ENCODE measurements around the gene CCDC7.
"Not testable (repeated sequence)": the region's sequence is repeated elsewhere in the genome, so short reads cannot be mapped to it uniquely, and the experiment has no call there.

Gene CCDC7

DNA sequence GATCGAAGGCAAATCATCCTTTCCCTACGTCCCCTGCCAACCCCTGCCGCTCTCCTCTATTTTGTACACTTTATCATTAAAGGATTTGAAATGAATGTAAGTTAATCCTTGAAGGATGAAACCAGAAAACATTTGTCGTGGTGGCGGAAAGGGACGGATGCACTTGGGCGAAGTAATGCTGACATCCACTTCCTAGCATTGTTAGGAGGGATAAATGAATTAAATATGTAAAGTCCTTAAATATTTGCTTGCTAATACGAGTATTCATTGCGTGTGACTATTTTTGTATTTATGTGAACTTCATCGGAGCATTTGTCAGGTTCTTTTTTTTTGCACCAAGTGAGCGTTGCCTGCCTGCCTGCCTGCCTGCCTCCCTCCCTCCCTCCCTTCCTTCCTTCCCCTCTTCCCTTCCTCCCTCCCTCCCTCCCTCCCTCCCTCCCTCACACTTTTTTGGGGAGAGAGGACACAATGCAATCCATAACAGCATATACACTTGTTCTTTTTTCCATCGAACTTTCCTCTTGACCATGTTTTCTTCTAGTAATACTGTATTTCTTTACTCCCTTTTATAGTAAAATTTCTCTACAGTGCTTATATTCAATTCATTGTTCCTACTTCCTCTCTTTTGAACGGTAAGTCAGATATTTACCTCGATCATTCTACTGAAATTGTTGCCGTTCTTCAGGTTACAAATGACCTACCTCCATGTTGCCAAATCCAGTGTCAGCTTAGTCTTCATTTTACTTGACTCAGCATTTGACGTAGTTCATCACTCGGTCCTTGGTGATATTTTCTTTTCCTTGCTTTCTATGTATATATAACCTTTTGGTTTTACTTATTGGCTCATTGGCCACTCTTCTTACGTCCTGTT lies 831 bp downstream of the CCDC7 start:
- in situ Hi-C loops (cut with HindIII; ENCODE audit: low sequenced_read_pairs), result no loop called here

DNA sequence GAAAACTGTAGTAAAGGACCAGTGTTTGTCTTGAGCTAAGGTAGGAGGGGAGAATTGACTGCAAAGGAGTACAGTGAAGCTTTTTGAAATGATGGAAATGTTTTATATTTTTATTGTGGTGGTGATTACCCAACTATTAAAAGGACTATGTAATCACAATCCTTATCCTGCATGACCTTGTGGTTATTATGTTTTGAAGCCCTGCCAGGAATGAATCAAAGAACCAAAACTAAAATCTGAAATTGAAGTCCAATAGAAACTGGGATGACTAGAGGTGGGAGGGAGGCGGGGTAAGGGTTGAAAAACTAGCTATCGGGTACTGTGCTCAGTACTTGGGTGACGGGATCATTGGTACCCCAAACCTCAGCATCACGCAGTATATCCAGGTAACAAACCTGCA lies 8.2 kb downstream of the CCDC7 start:
- in situ Hi-C loops (cut with HindIII; ENCODE audit: low sequenced_read_pairs), result no loop called here

- in situ Hi-C loops (cut with HindIII; ENCODE audit: low sequenced_read_pairs), result no loop called here
Observed at GRCh38 chr10:32459051-32459698, 13.2 kb downstream of the CCDC7 start.

DNA sequence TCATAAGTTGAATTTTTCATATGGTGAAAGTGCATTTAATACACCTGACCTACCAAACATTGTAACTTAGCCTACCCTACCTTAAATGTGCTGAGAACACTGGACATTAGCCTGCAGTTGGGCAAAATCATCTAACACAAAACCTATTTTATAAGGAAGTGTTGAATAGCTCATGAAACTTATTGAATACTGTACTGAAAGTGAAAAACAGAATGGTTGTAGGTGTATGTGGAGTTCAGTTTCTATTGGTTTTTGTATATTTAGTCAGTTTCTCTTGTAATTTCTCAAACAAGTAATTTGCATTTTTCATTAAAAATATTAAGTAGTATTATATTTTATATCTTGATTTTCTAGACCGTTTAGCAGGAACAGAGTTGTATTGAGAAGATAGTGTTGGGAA lies 15.3 kb downstream of the CCDC7 start:
- in situ Hi-C loops (cut with HindIII; ENCODE audit: low sequenced_read_pairs), result no loop called here

DNA sequence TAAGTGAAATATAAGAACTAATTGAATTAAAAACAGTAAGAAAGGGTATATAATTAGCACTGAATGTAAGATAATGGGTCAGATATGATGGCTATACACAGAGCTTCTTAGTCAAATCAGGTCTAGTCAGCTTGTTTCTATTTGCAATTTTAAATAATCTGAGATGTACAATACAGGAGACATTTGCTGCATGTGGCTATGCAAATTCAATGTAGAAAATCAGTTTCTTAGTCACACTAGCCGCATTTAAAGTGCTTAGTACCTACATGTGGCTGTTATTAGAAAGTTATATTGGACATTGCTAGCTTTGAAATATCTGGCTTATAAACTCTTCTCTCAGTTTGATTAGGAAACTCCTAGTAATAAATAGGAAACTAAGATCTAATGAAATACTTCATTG lies 25.3 kb downstream of the CCDC7 start:
- in situ Hi-C loops (cut with HindIII; ENCODE audit: low sequenced_read_pairs), result no loop called here

- in situ Hi-C loops (cut with HindIII; ENCODE audit: low sequenced_read_pairs), result no loop called here
Observed at GRCh38 chr10:32477499-32477898, 31.6 kb downstream of the CCDC7 start.

GRCh38 chr10:32481606-32482005 lies 35.7 kb downstream of the CCDC7 start:
- in situ Hi-C loops (cut with HindIII; ENCODE audit: low sequenced_read_pairs), result no loop called here

DNA sequence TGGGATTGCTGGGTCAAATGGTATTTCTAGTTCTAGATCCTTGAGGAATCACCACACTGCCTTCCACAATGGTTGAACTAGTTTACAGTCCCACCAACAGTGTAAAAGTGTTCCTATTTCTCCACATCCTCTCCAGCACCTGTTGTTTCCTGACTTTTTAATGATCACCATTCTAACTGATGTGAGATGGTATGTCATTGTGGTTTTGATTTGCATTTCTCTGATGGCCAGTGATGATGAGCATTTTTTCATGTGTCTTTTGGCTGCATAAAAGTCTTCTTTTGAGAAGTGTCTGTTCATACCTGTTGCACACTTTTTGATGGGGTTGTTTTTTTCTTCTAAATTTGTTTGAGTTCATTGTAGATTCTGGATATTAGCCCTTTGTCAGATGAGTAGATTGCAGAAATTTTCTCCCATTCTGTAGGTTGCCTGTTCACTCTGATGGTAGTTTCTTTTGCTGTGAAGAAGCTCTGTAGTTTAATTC lies 37.1 kb downstream of the CCDC7 start:
- in situ Hi-C loops (cut with HindIII; ENCODE audit: low sequenced_read_pairs), result not testable (repeated sequence)

GRCh38 chr10:32488038-32488437 lies 42.1 kb downstream of the CCDC7 start:
- in situ Hi-C loops (cut with HindIII; ENCODE audit: low sequenced_read_pairs), result not testable (repeated sequence)

GRCh38 chr10:32489158-32489557 lies 43.2 kb downstream of the CCDC7 start:
- in situ Hi-C loops (cut with HindIII; ENCODE audit: low sequenced_read_pairs), result no loop called here

- in situ Hi-C loops (cut with HindIII; ENCODE audit: low sequenced_read_pairs), result no loop called here
Observed at GRCh38 chr10:32489901-32490300, 44.0 kb downstream of the CCDC7 start.

DNA sequence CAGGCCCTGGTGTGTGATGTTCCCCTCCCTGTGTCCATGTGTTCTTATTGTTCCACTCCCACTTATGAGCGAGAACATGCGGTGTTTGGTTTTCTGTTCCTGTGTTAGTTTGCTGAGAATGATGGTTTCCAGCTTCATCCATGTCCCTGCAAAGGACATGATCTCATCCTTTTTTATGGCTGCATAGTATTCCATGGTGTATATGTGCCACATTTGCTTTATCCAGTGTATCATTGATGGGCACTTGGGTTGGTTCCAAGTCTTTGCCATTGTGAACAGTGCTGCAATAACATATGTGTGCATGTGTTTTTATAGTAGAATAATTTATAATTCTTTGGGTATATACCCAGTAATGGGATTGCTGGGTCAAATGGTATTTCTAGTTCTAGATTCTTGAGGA lies 48.6 kb downstream of the CCDC7 start:
- in situ Hi-C loops (cut with HindIII; ENCODE audit: low sequenced_read_pairs), result not testable (repeated sequence)

DNA sequence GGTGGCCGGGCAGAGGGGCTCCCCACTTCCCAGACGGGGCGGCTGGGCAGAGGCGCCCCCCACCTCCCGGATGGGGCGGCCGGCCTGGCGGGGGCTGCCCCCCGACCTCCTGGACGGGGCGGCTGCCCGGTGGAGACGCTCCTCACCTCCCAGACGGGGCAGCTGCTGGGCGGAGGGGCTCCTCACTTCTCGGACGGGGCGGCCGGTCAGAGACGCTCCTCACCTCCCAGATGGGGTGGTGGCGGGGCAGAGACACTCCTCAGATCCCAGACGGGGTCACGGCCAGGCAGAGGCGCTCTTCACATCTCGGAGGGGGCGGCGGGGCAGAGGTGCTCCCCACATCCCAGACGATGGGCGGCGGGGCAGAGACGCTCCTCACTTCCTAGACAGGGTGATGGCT lies 54.2 kb downstream of the CCDC7 start:
- in situ Hi-C loops (cut with HindIII; ENCODE audit: low sequenced_read_pairs), result not testable (repeated sequence)

DNA sequence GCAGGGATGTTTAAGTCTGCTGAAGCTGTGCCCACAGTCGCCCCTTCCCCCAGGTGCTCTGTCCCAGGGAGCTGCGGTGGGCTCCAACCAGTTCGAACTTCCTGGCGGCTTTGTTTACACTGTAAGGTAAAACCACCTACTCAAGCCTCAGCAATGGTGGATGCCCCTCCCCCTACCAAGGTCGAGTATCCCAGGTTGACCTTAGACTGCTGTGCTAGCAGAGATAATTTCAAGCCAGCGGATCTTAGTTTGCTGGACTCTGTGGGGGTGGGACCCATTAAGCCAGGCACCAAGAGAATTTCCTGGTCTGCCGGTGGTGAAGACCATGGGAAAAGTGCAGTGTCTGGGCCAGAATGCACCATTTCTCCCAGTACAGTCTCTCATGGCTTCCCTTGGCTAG lies 56.0 kb downstream of the CCDC7 start:
- in situ Hi-C loops (cut with HindIII; ENCODE audit: low sequenced_read_pairs), result no loop called here

- in situ Hi-C loops (cut with HindIII; ENCODE audit: low sequenced_read_pairs), result not testable (repeated sequence)
Observed at GRCh38 chr10:32505762-32506420, 60.0 kb downstream of the CCDC7 start.

GRCh38 chr10:32511599-32511998 lies 65.7 kb downstream of the CCDC7 start:
- in situ Hi-C loops (cut with HindIII; ENCODE audit: low sequenced_read_pairs), result no loop called here

DNA sequence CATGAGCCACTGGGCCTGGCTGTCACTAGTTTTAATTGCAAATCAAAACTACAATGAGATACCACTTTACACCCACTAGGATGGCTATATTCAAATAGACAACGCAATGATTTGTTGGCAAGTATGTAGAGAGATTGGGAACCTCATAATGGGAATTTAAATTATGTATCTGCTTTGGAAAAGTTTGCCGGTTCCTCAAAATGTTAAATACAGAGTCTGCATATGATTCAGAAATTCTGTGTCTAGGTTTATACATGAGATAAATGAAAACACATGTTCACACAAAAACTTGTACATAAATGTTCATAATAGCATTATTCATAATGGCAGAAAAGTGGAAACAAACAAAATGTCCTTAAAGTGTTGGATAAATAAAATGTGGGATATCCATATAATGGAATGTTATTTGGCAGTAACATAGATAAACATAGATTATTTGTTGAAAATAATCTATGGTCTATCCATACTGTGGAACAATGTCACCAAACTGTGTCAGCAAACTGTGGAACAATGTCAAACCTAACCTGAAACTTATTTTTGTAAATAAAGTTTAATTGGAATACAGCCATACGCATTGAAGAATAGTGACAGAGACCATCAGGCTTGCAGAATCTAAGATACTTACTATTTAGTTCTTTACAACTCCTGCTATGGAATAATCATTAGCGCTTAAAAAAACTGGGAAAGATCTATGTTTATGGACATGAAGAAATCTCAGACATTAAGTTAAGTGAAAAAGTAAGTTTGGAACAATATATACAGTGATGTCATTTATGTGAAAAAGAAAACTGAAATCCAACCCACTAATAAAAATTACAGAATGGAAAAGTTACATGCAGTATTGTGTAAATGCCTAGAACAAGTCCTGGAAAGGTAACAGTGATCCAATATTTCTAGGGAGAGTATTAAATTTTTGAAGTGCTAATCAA lies 70.9 kb downstream of the CCDC7 start:
- in situ Hi-C loops (cut with HindIII; ENCODE audit: low sequenced_read_pairs), result no loop called here

- in situ Hi-C loops (cut with HindIII; ENCODE audit: low sequenced_read_pairs), result no loop called here
Observed at GRCh38 chr10:32530231-32530630, 84.3 kb downstream of the CCDC7 start.

DNA sequence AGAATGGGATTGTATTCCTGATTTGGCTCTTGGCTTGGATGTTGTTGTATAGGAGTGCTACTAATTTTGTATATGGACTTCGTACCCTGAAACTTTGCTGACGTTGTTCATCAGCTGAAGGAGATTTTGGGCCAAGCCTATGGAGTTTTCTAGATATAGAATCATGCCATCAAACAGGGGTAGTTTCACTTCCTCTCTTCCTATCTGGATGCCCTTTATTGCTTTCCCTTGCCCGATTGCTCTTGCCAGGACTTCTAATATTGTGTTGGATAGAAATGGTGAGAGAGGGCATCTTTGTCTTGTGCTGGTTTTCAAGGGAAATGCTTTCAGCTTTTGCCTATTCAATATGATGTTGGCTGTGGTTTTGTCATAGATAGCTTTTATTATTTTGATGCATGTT lies 92.3 kb downstream of the CCDC7 start:
- in situ Hi-C loops (cut with HindIII; ENCODE audit: low sequenced_read_pairs), result no loop called here

- in situ Hi-C loops (cut with HindIII; ENCODE audit: low sequenced_read_pairs), result no loop called here
Observed at GRCh38 chr10:32540691-32541470, 94.9 kb downstream of the CCDC7 start.
